SU-DHL-6 (cell line): ENCODE measurements around the gene CERS6.

ENCODE experiments used
- EZH2phosphoT487 ChIP-seq: fragments of 200-600 bp; sonication (generic), shearing (Covaris generic); conservative IDR thresholded peaks from 2 replicates; pipeline ENCODE4 v1.6.1; 2018; ENCODE audit warnings: mild to moderate bottlenecking, antibody characterized with exemption, low read length, moderate library complexity, mixed read lengths
- TF ChIP-seq, protein P1 (sequence below): fragments of 200-600 bp; sonication (generic); IDR thresholded peaks from one replicate; pipeline ENCODE4 v1.5.1; 2017; ENCODE audit warnings: antibody characterized with exemption, mild to moderate bottlenecking, low read length, moderate library complexity; ENCODE audit not compliant: insufficient read depth, poor library complexity, severe bottlenecking

DNA sequence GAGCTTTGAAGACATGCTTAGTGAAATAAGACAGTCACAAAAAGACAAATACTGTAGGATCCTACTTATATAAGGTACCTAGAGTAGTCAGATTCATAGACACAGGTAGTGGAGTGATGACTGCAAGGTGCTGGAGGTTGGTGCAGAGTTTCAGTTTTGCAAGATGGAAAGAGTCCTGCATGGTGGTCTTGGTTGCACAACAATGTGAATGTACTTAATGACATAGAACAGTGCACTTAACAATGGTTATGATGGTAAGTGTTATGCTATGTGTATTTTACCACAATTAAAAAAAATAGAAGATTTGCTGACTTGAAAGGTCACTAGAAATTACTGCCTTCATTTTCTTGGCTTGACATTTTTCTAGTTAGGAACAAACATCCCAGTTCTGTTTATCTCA lies 9.5 kb downstream of the CERS6 start:
- TF ChIP-seq, protein P1, sequence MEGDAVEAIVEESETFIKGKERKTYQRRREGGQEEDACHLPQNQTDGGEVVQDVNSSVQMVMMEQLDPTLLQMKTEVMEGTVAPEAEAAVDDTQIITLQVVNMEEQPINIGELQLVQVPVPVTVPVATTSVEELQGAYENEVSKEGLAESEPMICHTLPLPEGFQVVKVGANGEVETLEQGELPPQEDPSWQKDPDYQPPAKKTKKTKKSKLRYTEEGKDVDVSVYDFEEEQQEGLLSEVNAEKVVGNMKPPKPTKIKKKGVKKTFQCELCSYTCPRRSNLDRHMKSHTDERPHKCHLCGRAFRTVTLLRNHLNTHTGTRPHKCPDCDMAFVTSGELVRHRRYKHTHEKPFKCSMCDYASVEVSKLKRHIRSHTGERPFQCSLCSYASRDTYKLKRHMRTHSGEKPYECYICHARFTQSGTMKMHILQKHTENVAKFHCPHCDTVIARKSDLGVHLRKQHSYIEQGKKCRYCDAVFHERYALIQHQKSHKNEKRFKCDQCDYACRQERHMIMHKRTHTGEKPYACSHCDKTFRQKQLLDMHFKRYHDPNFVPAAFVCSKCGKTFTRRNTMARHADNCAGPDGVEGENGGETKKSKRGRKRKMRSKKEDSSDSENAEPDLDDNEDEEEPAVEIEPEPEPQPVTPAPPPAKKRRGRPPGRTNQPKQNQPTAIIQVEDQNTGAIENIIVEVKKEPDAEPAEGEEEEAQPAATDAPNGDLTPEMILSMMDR: no peak
- no peak for TF ChIP-seq EZH2phosphoT487
